Esophagus (tissue), 2 donors: ENCODE results near the gene STK4. TPM values are rescaled to one million over a fixed set of nuclear protein-coding genes. Genes with fewer than 3 reads are reported as not detected.
"Not testable (repeated sequence)": the region's sequence is repeated elsewhere in the genome, so short reads cannot be mapped to it uniquely, and the experiment has no call there.

Source experiments
- H3K27ac ChIP-seq, 2 donors: one replicate each; pipeline ENCODE4 v1.5.1; 2013; ENCODE audit warnings: low read depth in 2 of 2, mild to moderate bottlenecking in 2 of 2, inconsistent platforms in 1 of 2, low read length in 1 of 2, moderate library complexity in 1 of 2
- H3K27me3 ChIP-seq, 2 donors: one replicate each; pipeline ENCODE4 v1.6.1; 2013; ENCODE audit warnings: low read length in 2 of 2, control low read depth in 1 of 2, mild to moderate bottlenecking in 1 of 2; ENCODE audit not compliant: insufficient read depth in 2 of 2, control insufficient read depth in 1 of 2
- H3K36me3 ChIP-seq, 2 donors: one replicate each; pipeline ENCODE4 v1.6.1; 2013; ENCODE audit warnings: low read length in 1 of 2; ENCODE audit not compliant: control insufficient read depth in 2 of 2, insufficient read depth in 2 of 2
- H3K4me1 ChIP-seq, 2 donors: one replicate each; pipeline ENCODE4 v1.6.1; 2013; ENCODE audit warnings: low read length in 1 of 2; ENCODE audit not compliant: control insufficient read depth in 2 of 2, insufficient read depth in 2 of 2
- H3K4me3 ChIP-seq, 2 donors: one replicate each; pipeline ENCODE4 v1.5.1; 2013; ENCODE audit warnings: low read length in 2 of 2, mild to moderate bottlenecking in 2 of 2, low read depth in 1 of 2, moderate library complexity in 1 of 2
- H3K9me3 ChIP-seq, 2 donors: one replicate each; pipeline ENCODE4 v1.6.1; 2013; ENCODE audit warnings: mild to moderate bottlenecking in 2 of 2, low read depth in 1 of 2, low read length in 1 of 2, moderate library complexity in 1 of 2; ENCODE audit not compliant: control insufficient read depth in 2 of 2, insufficient read depth in 1 of 2
- WGBS, 2 donors: extraction: QIAGEN DNeasy Blood & Tissue Kit; methylation state at CpG; one replicate each; pipeline ENCODE4 v1.1.7; 2013; 5-methylcytosine and 5-hydroxymethylcytosine counted together
- polyA plus RNA-seq, 2 donors: library from polyadenylated mRNA; stranded (reverse); fragments of 200-250 nt; gene quantifications; one replicate each; pipeline ENCODE4 v1.2.3, GENCODE V29; 2013
- donor health status: healthy with polysubstance abuse.
- donor health status: Bipolar disorder and iron deficiency.

STK4 gene
- polyA plus RNA-seq, 2 donors, result 4.7 to 4.8 TPM

DNA sequence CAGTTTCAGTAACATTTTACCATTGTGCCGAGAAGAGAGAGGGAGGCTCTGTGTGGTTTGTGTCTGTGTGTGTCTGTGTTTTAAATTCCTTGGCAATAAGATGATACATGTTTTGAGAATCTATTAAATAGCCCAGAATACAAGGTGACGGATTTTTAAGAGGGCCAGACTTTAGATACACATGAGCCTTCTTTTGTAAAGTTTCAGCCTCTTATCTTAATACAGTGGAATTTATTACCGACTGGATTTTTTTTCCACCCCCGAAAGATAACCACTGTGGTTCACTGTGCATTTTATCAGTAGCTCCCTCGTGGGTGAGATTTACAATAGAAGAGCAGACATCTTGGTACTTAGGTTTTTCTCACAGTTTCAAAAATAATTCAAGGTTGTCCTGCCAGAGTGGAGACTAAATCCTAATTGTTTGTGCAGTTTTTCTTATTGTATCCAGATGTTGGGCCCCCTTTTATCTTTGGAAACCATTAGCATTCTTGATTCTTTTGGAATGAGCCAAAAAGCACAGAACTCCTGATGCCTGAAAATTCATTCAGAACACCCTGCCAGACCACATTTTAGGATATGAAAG lies 49.9 kb downstream of the STK4 start:
- H3K36me3 ChIP-seq, result no peaks in the 10 kb centered on the region
- WGBS, 2 donors, result 53 to 74% methylated on average over 5 of the region's 5 CpGs

DNA sequence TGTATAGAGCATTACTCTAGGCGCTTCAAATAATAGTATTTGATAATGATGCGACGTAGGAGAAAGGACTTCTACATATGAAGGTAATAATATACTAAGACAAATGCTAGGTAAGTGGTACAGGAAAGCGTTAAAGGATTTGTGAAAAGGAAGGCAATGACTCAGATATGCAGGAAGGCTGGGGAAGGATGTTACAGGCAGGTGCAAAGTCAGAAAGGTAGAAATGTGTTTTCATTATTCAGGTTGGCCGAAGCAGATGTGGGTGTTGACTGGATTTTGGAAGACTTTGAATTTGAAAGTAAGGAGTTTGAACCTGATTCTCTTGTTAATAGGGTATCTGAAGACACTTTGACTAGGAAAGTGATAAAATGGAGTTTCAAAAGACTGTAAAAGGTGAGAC lies 51.0 kb downstream of the STK4 start:
- H3K4me1 ChIP-seq, result no peaks in the 10 kb centered on the region
- 85 to 93% methylated on average over 5 of the region's 5 CpGs for WGBS, 2 donors
- H3K36me3 ChIP-seq, result no peaks in the 10 kb centered on the region

More for the DNA sequence above, 49.9 kb downstream of the STK4 start:
- Histone ChIP-seq H3K4me3 (no peak overlapping the region), H3K27me3 (no peaks in the 10 kb centered on the region), H3K4me1 (no peaks in the 10 kb centered on the region), H3K9me3 (no peaks in the 10 kb centered on the region), H3K27ac (no peak overlapping the region)

DNA sequence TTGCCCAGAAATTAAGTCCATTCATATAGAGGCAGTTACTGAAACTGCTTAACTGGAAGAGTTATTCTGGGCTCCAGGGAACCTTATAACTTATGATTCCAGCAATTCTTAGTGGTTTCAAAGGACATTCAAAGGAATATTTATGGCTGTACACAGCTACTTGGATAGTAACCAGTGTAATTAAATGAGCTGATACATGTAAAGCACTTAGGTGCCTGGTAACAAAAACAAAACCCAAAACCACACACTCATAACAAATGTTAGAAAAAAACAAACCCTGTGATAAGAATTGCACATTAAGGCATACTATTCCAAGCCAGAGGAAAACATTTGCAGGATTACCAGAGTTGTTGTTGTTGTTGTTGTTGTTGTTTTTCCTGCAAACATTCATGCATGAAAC lies 51.5 kb downstream of the STK4 start:
- Histone ChIP-seq H3K27ac (no peak overlapping the region), H3K27me3 (no peaks in the 10 kb centered on the region), H3K36me3 (no peaks in the 10 kb centered on the region), H3K9me3 (no peaks in the 10 kb centered on the region), H3K4me1 (no peaks in the 10 kb centered on the region), H3K4me3 (no peak overlapping the region)

More for the DNA sequence above, 51.0 kb downstream of the STK4 start:
- Histone ChIP-seq H3K27ac (no peak overlapping the region), H3K9me3 (no peaks in the 10 kb centered on the region), H3K4me3 (no peak overlapping the region), H3K27me3 (no peaks in the 10 kb centered on the region)

DNA sequence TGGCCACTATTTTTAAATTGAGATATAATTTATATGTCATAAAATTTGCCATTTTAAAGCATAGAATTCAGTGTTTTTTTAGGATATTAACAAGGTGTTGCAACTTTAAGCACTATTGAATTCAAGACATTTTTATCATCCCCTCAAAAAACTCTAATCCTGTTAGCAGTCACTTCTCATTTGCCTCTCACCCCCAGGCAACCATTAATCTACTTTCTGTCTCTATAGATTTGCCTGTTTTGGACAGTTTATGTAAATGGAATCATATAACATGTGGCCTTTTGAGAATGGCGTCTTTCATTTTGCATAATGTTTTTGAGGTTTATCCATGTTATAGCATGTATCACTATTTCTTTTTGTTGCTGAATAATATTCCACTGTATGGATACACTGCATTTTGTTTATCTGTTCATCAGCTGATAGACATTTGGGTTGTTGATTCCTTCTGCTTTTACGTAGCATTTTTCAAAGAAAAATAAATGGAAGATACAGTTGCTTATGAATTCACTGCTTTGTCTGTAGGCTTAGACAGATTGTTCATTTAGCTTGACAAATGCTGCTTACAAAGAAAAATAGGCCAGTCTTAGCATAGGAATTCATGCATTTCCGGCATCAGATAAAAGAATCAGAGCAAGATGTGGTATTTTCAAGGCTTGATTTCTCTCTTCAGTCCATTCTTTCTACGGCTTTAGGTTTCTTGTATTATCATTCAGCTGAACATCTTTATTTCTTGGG lies 52.9 kb downstream of the STK4 start:
- no peaks in the 10 kb centered on the region for H3K36me3 ChIP-seq
- no peaks in the 10 kb centered on the region for H3K4me1 ChIP-seq
- H3K27ac ChIP-seq, result no peak overlapping the region
- WGBS, 2 donors, result 89 to 93% methylated on average over 4 of the region's 4 CpGs
- H3K4me3 ChIP-seq, result no peak overlapping the region
- no peaks in the 10 kb centered on the region for H3K9me3 ChIP-seq
- H3K27me3 ChIP-seq, result no peaks in the 10 kb centered on the region

DNA sequence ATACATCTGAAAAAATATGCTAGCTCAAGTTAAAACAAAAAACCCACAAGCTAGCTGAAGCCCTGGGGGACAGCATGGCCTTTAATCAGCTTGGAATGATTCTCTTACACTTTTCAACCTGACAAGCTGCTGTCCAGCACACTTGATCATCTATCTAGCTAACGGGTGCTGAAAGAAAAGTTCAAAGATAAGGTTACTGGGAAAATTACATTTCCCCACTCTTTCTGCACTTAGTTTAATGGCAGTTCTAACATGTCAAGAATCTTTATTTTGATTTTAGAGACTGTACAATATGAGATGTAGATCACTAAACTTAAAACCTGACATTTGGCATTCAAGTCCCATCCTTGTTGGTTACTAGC lies 53.4 kb downstream of the STK4 start:
- H3K4me3 ChIP-seq, result no peak overlapping the region
- H3K27ac ChIP-seq, result no peak overlapping the region
- H3K4me1 ChIP-seq, result no peaks in the 10 kb centered on the region
- H3K27me3 ChIP-seq, result no peaks in the 10 kb centered on the region
- no peaks in the 10 kb centered on the region for H3K9me3 ChIP-seq
- no peaks in the 10 kb centered on the region for H3K36me3 ChIP-seq
- 79 to 82% methylated on average over 1 of the region's 1 CpG for WGBS, 2 donors

DNA sequence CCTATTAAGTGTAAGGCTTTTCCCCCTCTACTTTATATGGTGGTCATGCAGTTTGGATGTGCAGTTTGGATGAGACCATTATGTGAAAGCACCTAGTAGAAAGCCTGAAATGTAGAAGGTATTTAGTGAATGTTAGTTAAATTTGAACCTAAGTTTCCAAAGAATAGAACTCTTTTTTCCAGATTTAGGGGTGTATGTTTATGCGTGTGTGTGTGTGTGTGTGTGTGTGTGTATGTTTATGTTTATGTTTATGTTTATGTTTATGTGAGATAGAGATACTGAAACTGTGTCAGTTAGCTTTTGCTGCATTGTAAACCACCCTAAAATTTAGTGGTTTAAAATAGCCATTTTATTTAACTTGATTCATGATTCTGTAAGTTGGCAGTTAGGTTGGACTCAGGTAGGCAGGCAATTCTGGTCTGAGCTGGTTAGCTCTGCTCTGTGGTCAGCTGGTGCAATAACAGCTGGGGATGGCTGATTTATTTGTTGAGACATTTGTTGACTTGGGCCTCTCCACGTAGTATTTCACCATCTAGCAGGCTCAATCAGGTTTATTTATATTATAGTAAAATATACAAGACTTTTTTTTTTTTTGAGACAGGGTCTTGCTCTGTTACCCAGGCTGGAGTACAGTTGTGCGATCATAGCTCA lies 54.0 kb downstream of the STK4 start:
- 72 to 88% methylated on average over 3 of the region's 3 CpGs for WGBS, 2 donors
- H3K36me3 ChIP-seq, result no peaks in the 10 kb centered on the region
- H3K4me1 ChIP-seq, result no peaks in the 10 kb centered on the region
- H3K9me3 ChIP-seq, result no peaks in the 10 kb centered on the region
- no peak overlapping the region for H3K4me3 ChIP-seq
- H3K27me3 ChIP-seq, result no peaks in the 10 kb centered on the region
- no peak overlapping the region for H3K27ac ChIP-seq

DNA sequence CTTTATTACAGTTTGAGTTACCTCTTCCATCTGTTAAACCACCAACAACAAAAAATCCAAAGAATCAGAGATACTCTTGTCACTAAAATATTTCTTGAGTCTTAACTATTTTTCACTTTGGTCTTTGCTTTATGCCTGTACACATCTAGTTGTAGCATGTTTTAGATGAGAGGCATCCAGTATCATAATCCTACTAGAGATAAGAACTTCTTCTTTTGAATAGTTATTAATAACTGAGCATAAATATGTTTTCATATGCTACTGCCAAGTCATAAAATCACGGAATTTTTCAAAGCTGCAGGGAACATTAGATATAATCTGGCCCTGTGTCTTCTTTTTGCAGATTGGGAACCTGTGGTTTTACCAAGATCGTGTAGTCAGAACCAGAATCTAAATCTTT lies 55.3 kb downstream of the STK4 start:
- no peaks in the 10 kb centered on the region for H3K9me3 ChIP-seq
- H3K27me3 ChIP-seq, result no peaks in the 10 kb centered on the region
- no peak overlapping the region for H3K27ac ChIP-seq
- no peak overlapping the region for H3K4me3 ChIP-seq
- no peaks in the 10 kb centered on the region for H3K4me1 ChIP-seq
- 70 to 77% methylated on average over 2 of the region's 2 CpGs for WGBS, 2 donors
- H3K36me3 ChIP-seq, result no peaks in the 10 kb centered on the region

DNA sequence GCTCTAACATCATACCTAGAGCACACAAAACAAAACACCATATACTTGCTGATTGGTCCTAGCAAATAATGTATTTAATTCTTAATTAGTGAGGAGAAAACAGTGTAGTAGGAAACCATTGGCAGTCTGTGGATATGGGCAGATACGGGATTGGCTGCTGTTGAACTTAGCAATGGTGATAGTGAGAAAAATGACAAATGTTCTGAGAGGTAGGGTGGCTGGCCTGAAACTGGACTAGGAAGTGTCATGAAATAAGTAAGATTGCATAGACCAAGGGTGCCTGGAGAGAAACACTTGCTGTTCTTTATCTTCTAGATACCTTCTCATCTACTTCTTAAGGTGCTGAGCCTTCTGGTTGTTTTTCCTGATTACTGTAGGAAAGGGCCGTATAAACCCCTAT lies 56.8 kb downstream of the STK4 start:
- not testable (repeated sequence) for H3K4me1 ChIP-seq, H3K27me3 ChIP-seq, H3K9me3 ChIP-seq, H3K27ac ChIP-seq, H3K36me3 ChIP-seq, H3K4me3 ChIP-seq
- WGBS, 2 donors, result 80 to 91% methylated on average over 2 of the region's 2 CpGs

DNA sequence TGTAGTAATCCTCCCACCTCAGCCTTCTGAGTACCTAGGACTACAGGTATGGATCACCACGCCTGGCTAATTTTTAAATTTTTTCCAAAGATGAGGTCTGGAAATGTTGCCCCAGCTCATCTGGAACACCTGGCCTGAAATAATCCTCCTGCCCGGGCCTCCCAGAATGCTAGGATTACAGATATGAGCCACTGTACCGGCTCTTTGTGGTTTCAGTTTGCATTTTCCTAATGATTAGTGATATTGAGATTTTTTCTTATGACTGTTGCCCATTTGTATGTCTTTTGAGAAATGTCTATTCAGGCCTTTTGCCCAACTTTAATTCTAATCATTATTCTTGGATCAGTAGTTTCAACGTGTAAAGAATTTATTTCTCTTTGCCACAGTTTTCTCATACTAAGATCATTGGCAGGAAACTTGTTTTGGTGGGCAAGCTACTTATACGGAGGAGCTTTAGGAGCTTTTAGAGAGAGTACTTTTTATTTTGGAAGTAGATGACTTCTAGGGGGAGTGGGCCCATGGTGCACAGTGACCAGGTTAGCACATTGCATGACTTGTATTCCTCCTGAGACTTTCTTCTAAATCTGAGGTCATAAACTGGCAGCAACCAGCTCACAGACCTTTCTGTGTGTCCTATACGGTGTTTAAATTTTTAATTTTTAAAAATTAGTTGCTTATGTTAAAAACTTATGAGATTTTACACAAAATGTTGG lies 62.3 kb downstream of the STK4 start:
- Histone ChIP-seq H3K4me3 (no peak overlapping the region), H3K4me1 (peaks cover 0 to 3% of the 10 kb centered on the region in 2 donors), H3K27me3 (no peaks in the 10 kb centered on the region), H3K27ac (no peak overlapping the region), H3K36me3 (peaks cover 0 to 2% of the 10 kb centered on the region in 2 donors), H3K9me3 (no peaks in the 10 kb centered on the region)
- 84 to 89% methylated on average over 6 of the region's 6 CpGs for WGBS, 2 donors
